H1 (cell line): ENCODE data around the gene PC. TPM values are rescaled to one million over a fixed set of nuclear protein-coding genes. Genes with fewer than 3 reads are reported as not detected.

Source experiments
- CTCF ChIA-PET: fragments of 300-600 bp; sonication (Branson Sonifier 250); formaldehyde crosslinking; loops from one replicate; lab custom pipeline; 2021; ENCODE audit not compliant: partially characterized antibody; lab: Charles Lee
- POLR2A ChIA-PET: fragments of 300-600 bp; sonication (Branson Sonifier 250); formaldehyde crosslinking; loops from one replicate; lab custom pipeline; 2021; ENCODE audit warnings: inconsistent platforms; ENCODE audit not compliant: partially characterized antibody; lab: Charles Lee
- DNase-seq, 2 experiments: peaks; one replicate each; pipeline versions ENCODE4 v3.0.0 to v3.0.0-alpha.2; 2010 to 2022; ENCODE audit warnings: low spot score in 2 of 2, low read depth in 1 of 2, mixed read lengths in 1 of 2
- FAIRE-seq: peaks from 2 replicates; lab custom pipeline; 2011; peaks lifted over from hg19 to GRCh38; lab: Jason Lieb, UNC
- H2AFZ ChIP-seq: 2 replicates; pipeline ENCODE4 v1.8.1; 2012; ENCODE audit warnings: low read length, inconsistent platforms
- H2AK5ac ChIP-seq: 2 replicates; pipeline ENCODE4 v1.6.1; 2013; ENCODE audit warnings: low read depth, low read length
- H2BK120ac ChIP-seq: replicated peaks from 2 replicates; pipeline ENCODE3; 2013; ENCODE audit warnings: low read depth, low read length, inconsistent platforms
- H2BK12ac ChIP-seq: 2 replicates; pipeline ENCODE4 v1.6.1; 2013; ENCODE audit warnings: low read depth, low read length
- H2BK15ac ChIP-seq: 2 replicates; pipeline ENCODE4 v1.6.1; 2013; ENCODE audit warnings: low read length
- H2BK20ac ChIP-seq: 2 replicates; pipeline ENCODE4 v1.6.1; 2013; ENCODE audit warnings: low read length
- H2BK5ac ChIP-seq: 2 replicates; pipeline ENCODE4 v1.6.1; 2013; ENCODE audit warnings: low read depth, low read length
- H3K14ac ChIP-seq: 2 replicates; pipeline ENCODE4 v1.6.1; 2013; ENCODE audit warnings: inconsistent platforms; ENCODE audit not compliant: insufficient read length
- H3K18ac ChIP-seq: 2 replicates; pipeline ENCODE4 v1.6.1; 2013; ENCODE audit warnings: low read length; ENCODE audit errors: extremely low read depth
- H3K23ac ChIP-seq: 2 replicates; pipeline ENCODE4 v1.6.1; 2013; ENCODE audit warnings: inconsistent platforms; ENCODE audit not compliant: insufficient read length
- H3K23me2 ChIP-seq: 2 replicates; pipeline ENCODE4 v1.6.1; 2013; ENCODE audit warnings: low read depth, low read length
- H3K27ac ChIP-seq: 2 replicates; pipeline ENCODE4 v1.6.1; 2011; ENCODE audit warnings: low read depth, low read length, inconsistent platforms
- H3K27me3 ChIP-seq, 4 experiments: replicated peaks in 1 of 4; 1 replicate in 1 of 4; 2 replicates in 3 of 4; pipeline versions ENCODE4 v1.6.1 to v1.8.1; 2011 to 2013; ENCODE audit warnings: low read length in 3 of 4, mild to moderate bottlenecking in 3 of 4, inconsistent platforms in 2 of 4, mixed read lengths in 2 of 4, moderate library complexity in 1 of 4; ENCODE audit not compliant: control insufficient read depth in 3 of 4, insufficient read depth in 3 of 4; ENCODE audit errors: extremely low read depth in 1 of 4
- H3K36me3 ChIP-seq, 4 experiments: 2 replicates each; pipeline versions ENCODE4 v1.6.1 to v1.8.1; 2011 to 2013; ENCODE audit warnings: mild to moderate bottlenecking in 4 of 4, low read length in 3 of 4, moderate library complexity in 2 of 4, control low read depth in 1 of 4, inconsistent platforms in 1 of 4; ENCODE audit not compliant: insufficient read depth in 4 of 4, control insufficient read depth in 2 of 4
- H3K4ac ChIP-seq: replicated peaks from 2 replicates; pipeline ENCODE3; 2013; ENCODE audit warnings: low read length, low read depth, mixed read lengths, inconsistent platforms; ENCODE audit not compliant: insufficient read length
- H3K4me1 ChIP-seq, 4 experiments: replicated peaks in 1 of 4; 1 replicate in 1 of 4; 2 replicates in 3 of 4; pipeline versions ENCODE4 v1.6.1 to v1.8.1; 2011 to 2013; ENCODE audit warnings: low read length in 3 of 4, inconsistent platforms in 2 of 4, mixed read lengths in 1 of 4; ENCODE audit not compliant: insufficient read depth in 4 of 4, control insufficient read depth in 3 of 4
- H3K4me2 ChIP-seq, 2 experiments: 2 replicates each; pipeline versions ENCODE4 v1.6.1 to v1.8.1; 2011 to 2013; ENCODE audit warnings: low read depth in 2 of 2, low read length in 2 of 2, control low read depth in 1 of 2, inconsistent platforms in 1 of 2, mild to moderate bottlenecking in 1 of 2; ENCODE audit not compliant: insufficient read depth in 1 of 2
- H3K4me3 ChIP-seq, 4 experiments: fragments of 200-600, 300-600 bp in 1 of 4; sonication (generic), shearing (Covaris generic), sonication (Bioruptor Twin) in 1 of 4; 2 replicates each; pipeline versions ENCODE4 v1.5.1 to v1.8.1; 2011 to 2016; ENCODE audit warnings: low read length in 4 of 4, low read depth in 3 of 4, control low read depth in 2 of 4, inconsistent platforms in 2 of 4, mild to moderate bottlenecking in 2 of 4, mixed read lengths in 1 of 4, moderate library complexity in 1 of 4; ENCODE audit not compliant: insufficient read depth in 2 of 4; ENCODE audit errors: extremely low read depth in 1 of 4
- H3K56ac ChIP-seq: replicated peaks from 2 replicates; pipeline ENCODE3; 2013; ENCODE audit warnings: low read depth, mild to moderate bottlenecking, mixed read lengths, low read length, inconsistent platforms; ENCODE audit not compliant: insufficient read length
- H3K79me1 ChIP-seq: 2 replicates; pipeline ENCODE4 v1.6.1; 2013; ENCODE audit warnings: low read depth, low read length, control low read depth
- H3K79me2 ChIP-seq, 2 experiments: 2 replicates each; pipeline versions ENCODE4 v1.6.1 to v1.8.1; 2012 to 2013; ENCODE audit warnings: low read length in 2 of 2, mild to moderate bottlenecking in 2 of 2, inconsistent platforms in 1 of 2; ENCODE audit not compliant: insufficient read depth in 2 of 2, control insufficient read depth in 1 of 2
- H3K9ac ChIP-seq, 4 experiments: replicated peaks in 1 of 4; 1 replicate in 1 of 4; 2 replicates in 3 of 4; pipeline versions ENCODE4 v1.6.1 to v1.8.1; 2011 to 2013; ENCODE audit warnings: low read depth in 3 of 4, low read length in 3 of 4, control low read depth in 2 of 4, mild to moderate bottlenecking in 2 of 4, moderate library complexity in 2 of 4, inconsistent platforms in 1 of 4; ENCODE audit errors: extremely low read depth in 1 of 4
- H3K9me3 ChIP-seq, 2 experiments: 2 replicates each; pipeline versions ENCODE4 v1.6.1 to v1.8.1; 2012 to 2013; ENCODE audit warnings: mild to moderate bottlenecking in 2 of 2, moderate library complexity in 2 of 2, control low read depth in 1 of 2, inconsistent platforms in 1 of 2, low read depth in 1 of 2, low read length in 1 of 2, mixed read lengths in 1 of 2; ENCODE audit not compliant: insufficient read depth in 2 of 2
- H4K20me1 ChIP-seq, 2 experiments: replicated peaks in 1 of 2; 2 replicates each; pipeline versions ENCODE3 to v1.8.1; 2011 to 2013; ENCODE audit warnings: inconsistent platforms in 2 of 2, low read length in 2 of 2, mild to moderate bottlenecking in 1 of 2; ENCODE audit not compliant: insufficient read depth in 2 of 2, control insufficient read depth in 1 of 2
- H4K5ac ChIP-seq: 2 replicates; pipeline ENCODE4 v1.6.1; 2013; ENCODE audit warnings: low read length, low read depth, mixed read lengths, inconsistent platforms; ENCODE audit not compliant: insufficient read length
- H4K8ac ChIP-seq: 2 replicates; pipeline ENCODE4 v1.8.0; 2013; ENCODE audit warnings: mild to moderate bottlenecking, moderate library complexity, low read length, inconsistent platforms; ENCODE audit not compliant: insufficient read depth; ENCODE audit errors: extremely low read depth
- H4K91ac ChIP-seq: replicated peaks from 2 replicates; pipeline ENCODE3; 2013; ENCODE audit warnings: low read length, mixed read lengths, inconsistent platforms; ENCODE audit not compliant: insufficient read length
- CBX8 ChIP-seq: fragments of 300-800, 300-1000 bp; sonication (generic); IDR thresholded peaks from 2 replicates; pipeline ENCODE4 v1.7.1; 2016; ENCODE audit warnings: low read depth, low read length, borderline replicate concordance
- CTBP2 ChIP-seq: IDR thresholded peaks from 2 replicates; pipeline ENCODE4 v1.7.0; 2011; ENCODE audit warnings: borderline replicate concordance, mild to moderate bottlenecking, moderate library complexity, mixed read lengths, low read length; ENCODE audit not compliant: insufficient read depth, insufficient read length
- EZH2 ChIP-seq: fragments of 200-600 bp; sonication (generic); IDR thresholded peaks from 2 replicates; pipeline ENCODE4 v1.7.1; 2012; ENCODE audit warnings: low read depth, mild to moderate bottlenecking, moderate library complexity, low read length, inconsistent platforms; ENCODE audit not compliant: severe bottlenecking
- GABPA ChIP-seq: IDR thresholded peaks from 2 replicates; pipeline ENCODE4 v1.6.1; 2011; ENCODE audit warnings: mild to moderate bottlenecking, low read length, moderate library complexity, borderline replicate concordance; ENCODE audit not compliant: insufficient read depth
- KDM4A ChIP-seq: IDR thresholded peaks from one replicate; pipeline ENCODE4 v1.7.1; 2012; ENCODE audit warnings: low read depth, mild to moderate bottlenecking, moderate library complexity, low read length, inconsistent platforms; ENCODE audit not compliant: severe bottlenecking
- RAD21 ChIP-seq, 2 experiments: IDR thresholded peaks in 1 of 2; conservative IDR thresholded peaks in 1 of 2; 2 replicates each; pipeline ENCODE4 v1.6.1; 2011; ENCODE audit warnings: low read depth in 2 of 2, low read length in 2 of 2, improper control_type of control experiment in 1 of 2, inconsistent platforms in 1 of 2, mild to moderate bottlenecking in 1 of 2, moderate library complexity in 1 of 2
- USF2 ChIP-seq: IDR thresholded peaks from 2 replicates; pipeline ENCODE4 v1.6.1; 2011; ENCODE audit warnings: low read length, improper control_type of control experiment
- polyA plus RNA-seq, 7 experiments: library from polyadenylated mRNA; depleted of rRNA in 3 of 7; stranded (reverse) in 5 of 7; unstranded in 2 of 7; fragments of >200 nt in 5 of 7; fragments of 200-250 nt in 2 of 7; gene quantifications; 1 replicate in 5 of 7; 2 replicates in 1 of 7; 4 replicates in 1 of 7; pipeline versions ENCODE4 v1.2.1 to v1.2.3, GENCODE V29; 2011 to 2013; ENCODE audit warnings: missing spikeins in 2 of 7, mixed read lengths in 2 of 7
- total RNA-seq: library from RNA; stranded (reverse); fragmentation: NEBNext Ultra II Directional; extraction: Animal tissue kit (Norgen Biotek cat#: 25700); gene quantifications from 2 replicates; pipeline ENCODE4 v1.2.1, GENCODE V29; 2021

The PC gene
- total and polyA plus RNA-seq, 2 of the 8 experiments (the other 6 are each of a cell fraction or from before 2014, with no cell fraction given) = 11.5 to 27.5 TPM

GRCh38 chr11:66922551-66922950, 35.6 kb downstream of the PC start:
- POLR2A ChIA-PET = interaction anchor here (0.6 kb wide), 1 partner anchor 87 kb away, joined by 4 read pairs; no protein-coding TSS in a partner anchor
- no peak for DNase-seq
- TF ChIP-seq EZH2 = no peak
- TF ChIP-seq KDM4A = no peak
- TF ChIP-seq GABPA = no peak
- no peak for TF ChIP-seq CTBP2
- TF ChIP-seq CBX8 = no peak
- TF ChIP-seq USF2 = no peak
- no peak for TF ChIP-seq RAD21 (IDR thresholded peaks at IDR 0.05 in 1 of 2, conservative IDR thresholded peaks at IDR 0.05 in 1 of 2; ENCODE audit: low read depth in 2 of 2, low read length in 2 of 2)
- TF ChIP-seq, all 59 proteins: peak for 0

More at GRCh38 chr11:66922551-66922950, 35.6 kb downstream of the PC start:
- Histone ChIP-seq H2BK20ac (no peak overlapping the region), H3K79me1 (no peaks in the 10 kb centered on the region; the same call in 1 of the 2 replicates), H3K4me1 (peaks cover 0 to 4% (median 0%) of the 10 kb centered on the region in 4 experiments; a peak in 2 of 7 replicates), H3K18ac (no peak overlapping the region), H3K9ac (no peak overlapping the region), H3K27ac (no peak overlapping the region), H3K9me3 (0 out of 4 replicates have a peak, but pooled peaks cover 0 to 2% of the 10 kb centered on the region in 2 experiments), H2AFZ (no peak overlapping the region), H2BK120ac (no peak overlapping the region), H3K4ac (no peak overlapping the region), H3K56ac (no peak overlapping the region), H4K91ac (no peak overlapping the region), H4K8ac (no peak overlapping the region), H4K5ac (no peak overlapping the region), H2BK5ac (no peak overlapping the region), H3K79me2 (no peaks in the 10 kb centered on the region), H3K27me3 (no peaks in the 10 kb centered on the region), H4K20me1 (no peaks in the 10 kb centered on the region), H3K4me2 (no peak overlapping the region), H3K23me2 (no peaks in the 10 kb centered on the region), H3K4me3 (no peak overlapping the region), H3K36me3 (no peaks in the 10 kb centered on the region), H3K23ac (no peak overlapping the region), H3K14ac (no peak overlapping the region), H2BK12ac (no peak overlapping the region), H2AK5ac (no peak overlapping the region), H2BK15ac (no peak overlapping the region; the same call in 1 of the 2 replicates)
- FAIRE-seq = no peak
- CTCF ChIA-PET = interaction anchor here (0.9 to 2.2 kb wide), 7 partner anchors 9 to 99 kb away, joined by 3 to 10 read pairs (median 6); partner anchors contain the start of gene C11orf86
